Colonic mucosa (tissue), 4 donors: Measurements from ENCODE around the gene ZNF189. TPM values are rescaled to one million over a fixed set of nuclear protein-coding genes. Genes with fewer than 3 reads are reported as not detected.
A peak's percentile ranks its signal among the peaks of the same experiment; 100 is the strongest.

Experiments used
- DNase-seq: peaks from one replicate; pipeline ENCODE4 v3.0.0-alpha.2; 2020
- H3K27ac ChIP-seq: fragments of 200-600 bp; one replicate; pipeline ENCODE4 v1.8.0; 2021
- H3K27me3 ChIP-seq: fragments of 200-600 bp; one replicate; pipeline ENCODE4 v1.8.0; 2021
- H3K36me3 ChIP-seq: fragments of 200-600 bp; one replicate; pipeline ENCODE4 v1.8.0; 2021
- H3K4me1 ChIP-seq: fragments of 200-600 bp; one replicate; pipeline ENCODE4 v1.8.0; 2021; ENCODE audit warnings: mild to moderate bottlenecking
- H3K4me3 ChIP-seq: fragments of 200-600 bp; one replicate; pipeline ENCODE4 v1.8.0; 2021
- H3K9ac ChIP-seq, 2 donors: one replicate each; pipeline ENCODE4 v1.7.0; 2013; ENCODE audit warnings: control low read depth in 2 of 2, low read depth in 2 of 2, low read length in 2 of 2
- H3K9me3 ChIP-seq: fragments of 200-600 bp; one replicate; pipeline ENCODE4 v1.8.0; 2021
- intact Hi-C: fragments of 100-400 bp; cut with DNase I; formaldehyde crosslinking; loops from one replicate; pipeline ENCODE4 v1.14.1; 2022
- total RNA-seq, 2 donors: library from RNA; stranded (reverse); fragmentation: NEBNext Ultra II Directional in 1 of 2; extraction: Animal tissue kit (Norgen Biotek cat#: 25700) in 1 of 2; gene quantifications; one replicate each; pipeline ENCODE4 v1.2.1, GENCODE V29; 2021
- TF ChIP-seq, protein P1 (sequence below): fragments of 200-600 bp; IDR thresholded peaks from one replicate; pipeline ENCODE4 v1.8.0; 2022; ENCODE audit warnings: antibody characterized with exemption, mild to moderate bottlenecking
- donor health status: healthy.
- donor health status: DM: no; HTN: no; CAD: no.
- donor health status: DM: no; HTN: no; CAD: no.

Gene ZNF189
- total RNA-seq, 2 donors from 2014 or later, result 9.3 to 17.4 TPM

DNA sequence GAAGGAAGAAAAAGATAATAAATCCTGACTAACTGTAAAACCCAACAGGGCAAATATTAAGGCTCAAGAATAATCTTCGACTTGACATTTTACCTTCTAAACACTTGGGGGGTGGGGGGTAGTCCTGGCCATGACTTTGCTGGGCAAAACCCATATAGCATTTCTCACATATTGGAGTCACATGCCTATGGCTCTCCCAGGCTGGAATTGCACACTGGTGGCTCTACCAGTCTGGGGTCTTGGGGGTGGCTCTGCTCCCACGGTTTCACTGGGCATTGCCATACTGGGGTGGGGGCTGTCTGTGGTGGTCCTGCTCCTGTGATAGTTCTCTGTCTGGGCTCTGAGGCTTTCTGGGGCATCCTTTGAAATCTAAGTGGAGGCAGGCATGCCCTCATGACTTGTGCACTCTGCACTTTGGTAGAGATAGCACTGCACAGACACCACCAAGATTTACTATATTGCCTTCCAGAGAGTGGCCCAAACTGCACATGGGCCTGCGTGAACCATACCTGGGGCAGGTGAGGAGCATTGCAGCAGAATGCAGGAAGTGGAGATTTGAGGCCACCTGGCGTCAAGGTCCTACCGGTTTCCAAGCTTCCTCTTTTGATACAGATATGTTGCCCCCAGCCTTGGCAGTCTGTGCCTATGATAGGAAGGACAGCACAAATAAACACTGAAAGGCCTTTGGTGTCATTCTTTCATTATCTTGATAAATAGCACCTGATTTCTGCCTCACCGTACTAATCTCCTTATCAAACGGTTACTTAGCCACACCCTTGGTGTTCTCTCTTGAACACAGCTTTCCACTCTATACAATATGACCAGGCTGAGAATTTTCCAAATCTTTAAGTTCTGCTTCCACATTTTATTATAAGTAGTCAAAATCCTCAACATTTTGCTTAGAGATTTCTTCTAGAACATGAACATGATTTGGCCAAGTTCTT lies 43.6 kb upstream of the ZNF189 start:
- no peak overlapping the region for H3K9ac ChIP-seq
- intact Hi-C loops, result no loop called here

DNA sequence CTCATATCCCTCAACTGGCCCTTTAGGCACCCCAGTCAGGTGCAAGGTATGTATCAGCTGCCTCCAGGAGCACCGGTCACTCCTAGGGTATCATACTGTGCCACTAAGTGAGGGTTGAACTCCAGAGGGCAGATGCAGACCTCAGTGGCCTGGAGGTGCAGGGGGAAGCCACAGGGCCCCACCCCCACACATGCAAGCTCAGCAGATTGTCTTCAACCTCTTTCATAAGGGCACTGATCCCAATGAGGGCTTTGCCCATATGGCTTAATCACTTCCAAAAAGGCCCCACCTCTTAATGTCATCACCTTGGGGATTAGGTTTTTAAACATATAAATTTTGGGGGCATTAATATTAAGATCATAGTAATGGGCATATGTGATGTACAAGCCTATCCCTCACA lies 42.0 kb upstream of the ZNF189 start:
- H3K27me3 ChIP-seq, result no peaks in the 10 kb centered on the region
- H3K27ac ChIP-seq, result no peak overlapping the region
- H3K4me1 ChIP-seq, result no peaks in the 10 kb centered on the region
- TF ChIP-seq, protein P1, sequence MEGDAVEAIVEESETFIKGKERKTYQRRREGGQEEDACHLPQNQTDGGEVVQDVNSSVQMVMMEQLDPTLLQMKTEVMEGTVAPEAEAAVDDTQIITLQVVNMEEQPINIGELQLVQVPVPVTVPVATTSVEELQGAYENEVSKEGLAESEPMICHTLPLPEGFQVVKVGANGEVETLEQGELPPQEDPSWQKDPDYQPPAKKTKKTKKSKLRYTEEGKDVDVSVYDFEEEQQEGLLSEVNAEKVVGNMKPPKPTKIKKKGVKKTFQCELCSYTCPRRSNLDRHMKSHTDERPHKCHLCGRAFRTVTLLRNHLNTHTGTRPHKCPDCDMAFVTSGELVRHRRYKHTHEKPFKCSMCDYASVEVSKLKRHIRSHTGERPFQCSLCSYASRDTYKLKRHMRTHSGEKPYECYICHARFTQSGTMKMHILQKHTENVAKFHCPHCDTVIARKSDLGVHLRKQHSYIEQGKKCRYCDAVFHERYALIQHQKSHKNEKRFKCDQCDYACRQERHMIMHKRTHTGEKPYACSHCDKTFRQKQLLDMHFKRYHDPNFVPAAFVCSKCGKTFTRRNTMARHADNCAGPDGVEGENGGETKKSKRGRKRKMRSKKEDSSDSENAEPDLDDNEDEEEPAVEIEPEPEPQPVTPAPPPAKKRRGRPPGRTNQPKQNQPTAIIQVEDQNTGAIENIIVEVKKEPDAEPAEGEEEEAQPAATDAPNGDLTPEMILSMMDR, result no peak
- no peak for DNase-seq
- no peaks in the 10 kb centered on the region for H3K36me3 ChIP-seq
- intact Hi-C loops, result no loop called here
- no peak overlapping the region for H3K4me3 ChIP-seq
- H3K9ac ChIP-seq, result no peak overlapping the region
- H3K9me3 ChIP-seq, result no peaks in the 10 kb centered on the region

More for the DNA sequence above, 43.6 kb upstream of the ZNF189 start:
- peak; percentile 50 for DNase-seq
- Histone ChIP-seq H3K36me3 (no peaks in the 10 kb centered on the region), H3K9me3 (no peaks in the 10 kb centered on the region), H3K27ac (peak overlapping the region; percentile 75), H3K4me1 (no peaks in the 10 kb centered on the region), H3K4me3 (no peak overlapping the region), H3K27me3 (no peaks in the 10 kb centered on the region)
- TF ChIP-seq, protein P1, result no peak

DNA sequence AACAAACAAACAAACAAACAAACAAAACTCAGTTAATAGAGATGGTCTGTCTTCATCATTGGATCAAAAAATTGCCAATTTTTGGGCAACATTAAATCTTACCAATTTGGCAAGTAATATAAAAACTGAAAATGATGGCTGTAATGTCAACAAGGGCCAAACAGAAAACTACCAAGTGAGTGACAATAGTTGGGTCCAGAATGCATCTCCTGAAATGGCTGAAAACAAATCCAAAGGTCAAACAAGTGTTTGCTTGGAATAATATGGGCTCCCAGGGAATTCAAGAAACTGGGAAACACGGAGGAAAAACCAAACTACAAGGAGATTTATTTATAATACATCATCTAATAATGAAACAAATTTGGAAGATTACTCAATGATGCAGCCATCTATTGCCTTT lies 39.0 kb upstream of the ZNF189 start:
- Histone ChIP-seq H3K9me3 (no peaks in the 10 kb centered on the region), H3K4me1 (no peaks in the 10 kb centered on the region), H3K36me3 (no peaks in the 10 kb centered on the region), H3K27ac (no peak overlapping the region), H3K4me3 (no peak overlapping the region), H3K27me3 (no peaks in the 10 kb centered on the region), H3K9ac (no peak overlapping the region)
- TF ChIP-seq, protein P1, result no peak
- intact Hi-C loops, result no loop called here
- no peak for DNase-seq

DNA sequence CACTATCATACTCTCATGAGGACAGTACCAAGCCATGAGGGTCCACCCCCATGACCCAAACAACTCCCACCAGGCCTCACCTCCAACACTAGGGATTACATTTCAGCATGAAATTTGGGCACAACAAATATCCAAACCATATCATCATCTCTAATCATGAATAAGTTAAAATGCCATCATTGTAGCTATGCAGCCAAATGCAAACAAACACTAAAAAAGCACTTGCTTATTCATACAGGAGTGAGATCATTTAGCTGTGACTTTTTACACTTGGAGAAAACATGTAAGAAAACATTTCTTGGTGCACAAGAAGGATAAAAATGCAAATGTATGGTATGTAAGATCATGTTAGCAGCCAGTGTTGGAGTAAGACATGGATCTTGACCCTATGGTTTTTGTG lies 38.0 kb upstream of the ZNF189 start:
- DNase-seq, result no peak
- Histone ChIP-seq H3K4me3 (no peak overlapping the region), H3K27me3 (no peaks in the 10 kb centered on the region), H3K27ac (no peak overlapping the region), H3K36me3 (no peaks in the 10 kb centered on the region), H3K9me3 (no peaks in the 10 kb centered on the region), H3K9ac (no peak overlapping the region), H3K4me1 (no peaks in the 10 kb centered on the region)
- intact Hi-C loops, result no loop called here
- TF ChIP-seq, protein P1, result no peak

DNA sequence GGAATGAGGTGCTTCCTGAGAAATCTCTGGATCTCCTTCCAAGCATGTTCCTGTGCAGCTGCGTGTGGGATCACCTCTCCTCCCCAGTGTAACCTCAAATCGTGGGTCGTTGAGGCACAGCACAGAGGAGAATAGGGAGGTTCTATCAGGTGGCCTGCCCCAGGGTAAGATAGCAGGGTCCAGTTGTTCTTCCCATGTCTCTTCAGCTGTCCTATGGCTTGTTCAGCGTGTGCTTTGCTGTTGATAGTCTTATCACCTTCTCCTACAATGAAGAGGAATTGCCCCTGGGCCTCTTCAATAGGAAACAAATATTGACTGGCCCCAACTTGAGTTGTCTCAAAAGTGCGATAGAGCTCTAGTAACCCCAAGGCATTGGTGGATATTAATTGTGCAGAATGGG lies 36.2 kb upstream of the ZNF189 start:
- intact Hi-C loops, result no loop called here
- no peak overlapping the region for H3K27ac ChIP-seq
- H3K9ac ChIP-seq, result no peak overlapping the region
- no peak for DNase-seq
- TF ChIP-seq, protein P1, result no peak
- H3K27me3 ChIP-seq, result no peaks in the 10 kb centered on the region
- no peaks in the 10 kb centered on the region for H3K9me3 ChIP-seq
- H3K4me1 ChIP-seq, result no peaks in the 10 kb centered on the region
- H3K4me3 ChIP-seq, result no peak overlapping the region
- no peaks in the 10 kb centered on the region for H3K36me3 ChIP-seq
